Measurements from ENCODE around the gene GKN1. TPM values are rescaled to one million over a fixed set of nuclear protein-coding genes. Genes with fewer than 3 reads are reported as not detected.

GKN1 gene
- total RNA-seq, 4 donors from 2014 or later, result 2.5 TPM; not detected in 3

GRCh38 chr2:69001879-69002278 lies 27.4 kb downstream of the GKN1 start:
- H3K9me3 ChIP-seq, result peaks cover 0 to 13% (median 7%) of the 10 kb centered on the region in 3 donors
- intact Hi-C loops (cut with DNase I), result no loop called here
- no peak overlapping the region for H3K4me3 ChIP-seq
- peaks cover 0 to 7% (median 0%) of the 10 kb centered on the region in 4 donors for H3K27me3 ChIP-seq
- H3K4me1 ChIP-seq, result no peaks in the 10 kb centered on the region
- no peak for TF ChIP-seq POLR2A (IDR thresholded peaks at IDR 0.05)
- TF ChIP-seq CTCF (IDR thresholded peaks at IDR 0.05), result no peak
- no peak overlapping the region for H3K27ac ChIP-seq
- no peaks in the 10 kb centered on the region for H3K36me3 ChIP-seq
- DNase-seq, result no peak

- intact Hi-C loops (cut with DNase I), result no loop called here
- H3K27ac ChIP-seq, result no peak overlapping the region
- H3K4me3 ChIP-seq, result no peak overlapping the region
- no peak for TF ChIP-seq POLR2A (IDR thresholded peaks at IDR 0.05)
- TF ChIP-seq CTCF (IDR thresholded peaks at IDR 0.05), result no peak
- H3K27me3 ChIP-seq, result peaks cover 0 to 7% (median 0%) of the 10 kb centered on the region in 4 donors
- DNase-seq, result no peak
- peaks cover 0 to 13% (median 7%) of the 10 kb centered on the region in 3 donors for H3K9me3 ChIP-seq
- H3K36me3 ChIP-seq, result no peaks in the 10 kb centered on the region
- no peaks in the 10 kb centered on the region for H3K4me1 ChIP-seq
- WGBS, 2 donors, result 84 to 89% methylated on average over 2 of the region's 2 CpGs
These were observed 29.3 kb downstream of the GKN1 start for GRCh38 chr2:69003731-69004130.

- H3K36me3 ChIP-seq, result no peaks in the 10 kb centered on the region
- H3K27ac ChIP-seq, result no peak overlapping the region
- peaks cover 0 to 5% (median 0%) of the 10 kb centered on the region in 3 donors for H3K9me3 ChIP-seq
- intact Hi-C loops (cut with DNase I), result no loop called here
- no peaks in the 10 kb centered on the region for H3K4me1 ChIP-seq
- no peak for DNase-seq
- no peak overlapping the region for H3K4me3 ChIP-seq
- peaks cover 0 to 3% (median 0%) of the 10 kb centered on the region in 4 donors for H3K27me3 ChIP-seq
- no peak for TF ChIP-seq CTCF (IDR thresholded peaks at IDR 0.05)
These were observed 32.7 kb downstream of the GKN1 start for GRCh38 chr2:69007169-69007568.

GRCh38 chr2:69007603-69008002 lies 33.2 kb downstream of the GKN1 start:
- Histone ChIP-seq H3K27ac (no peak overlapping the region), H3K36me3 (no peaks in the 10 kb centered on the region), H3K9me3 (peaks cover 0 to under 1% (median 0%) of the 10 kb centered on the region in 3 donors), H3K27me3 (peaks cover 0 to 3% (median 0%) of the 10 kb centered on the region in 4 donors), H3K4me3 (no peak overlapping the region), H3K4me1 (peaks cover 0 to 2% (median 1%) of the 10 kb centered on the region in 3 donors)
- DNase-seq, result no peak
- intact Hi-C loops (cut with DNase I), result no loop called here
- TF ChIP-seq POLR2A (IDR thresholded peaks at IDR 0.05) (no peak), CTCF (IDR thresholded peaks at IDR 0.05) (no peak)

- no peak overlapping the region for H3K4me3 ChIP-seq
- intact Hi-C loops (cut with DNase I), result loop anchor here (5.0 kb wide), 1 partner anchor 297 kb away; no protein-coding TSS in a partner anchor
- H3K27me3 ChIP-seq, result peaks cover 0 to 20% (median 0%) of the 10 kb centered on the region in 4 donors
- 40 to 66% methylated on average over 8 of the region's 8 CpGs for WGBS, 2 donors
- H3K27ac ChIP-seq, result no peak overlapping the region
- TF ChIP-seq CTCF (IDR thresholded peaks at IDR 0.05) (no peak), POLR2A (IDR thresholded peaks at IDR 0.05) (no peak)
- no peaks in the 10 kb centered on the region for H3K9me3 ChIP-seq
- H3K4me1 ChIP-seq, result peaks cover 0 to 31% (median 16%) of the 10 kb centered on the region in 3 donors
- no peaks in the 10 kb centered on the region for H3K36me3 ChIP-seq
- DNase-seq, result no peak
These were observed 36.2 kb downstream of the GKN1 start for GRCh38 chr2:69010437-69011194.
